HL-60 (cell line): Measurements from ENCODE around the gene LAMA1.

Experiments
- DNase-seq, 2 experiments: peaks; one replicate each; pipeline ENCODE4 v3.0.0-alpha.2; 2010 to 2020; ENCODE audit warnings: low read depth in 1 of 2, low spot score in 1 of 2
- H3K27ac ChIP-seq: fragments of 250-450 bp; sonication (Bioruptor Pico); replicated peaks from 2 replicates; pipeline ENCODE4 v1.5.1; 2020; ENCODE audit warnings: mild to moderate bottlenecking, moderate library complexity
- H3K27me3 ChIP-seq: fragments of 250-450 bp; sonication (Bioruptor Pico); 2 replicates; pipeline ENCODE4 v1.5.1; 2021; ENCODE audit warnings: mild to moderate bottlenecking, moderate library complexity; ENCODE audit not compliant: insufficient read depth, poor library complexity, severe bottlenecking
- H3K4me3 ChIP-seq: replicated peaks from 2 replicates; pipeline ENCODE4 v1.5.1; 2011; ENCODE audit warnings: mild to moderate bottlenecking, control low read depth, low read length; ENCODE audit not compliant: insufficient read depth
- GABPA ChIP-seq: IDR thresholded peaks from 2 replicates; pipeline ENCODE4 v1.6.1; 2012; ENCODE audit warnings: low read depth
- POLR2AphosphoS5 ChIP-seq: IDR thresholded peaks from 2 replicates; pipeline ENCODE4 v1.6.1; 2012; ENCODE audit warnings: low read depth
- REST ChIP-seq: IDR thresholded peaks from 2 replicates; pipeline ENCODE4 v1.6.1; 2012; ENCODE audit warnings: low read depth; ENCODE audit not compliant: insufficient replicate concordance
- SPI1 ChIP-seq: IDR thresholded peaks from 2 replicates; pipeline ENCODE4 v1.6.1; 2012; ENCODE audit warnings: low read depth, mild to moderate bottlenecking, borderline replicate concordance
- TF ChIP-seq, protein P1 (sequence below): IDR thresholded peaks from one replicate; pipeline ENCODE4 v1.5.1; 2011; ENCODE audit warnings: low read length, control low read depth, inconsistent platforms; ENCODE audit not compliant: insufficient read depth

The LAMA1 gene

GRCh38 chr18:7111134-7111533 lies 6.5 kb downstream of the LAMA1 start:
- Histone ChIP-seq H3K27ac (no peak overlapping the region), H3K27me3 (peaks cover 4% of the 10 kb centered on the region)
- TF ChIP-seq POLR2AphosphoS5 = no peak

DNA sequence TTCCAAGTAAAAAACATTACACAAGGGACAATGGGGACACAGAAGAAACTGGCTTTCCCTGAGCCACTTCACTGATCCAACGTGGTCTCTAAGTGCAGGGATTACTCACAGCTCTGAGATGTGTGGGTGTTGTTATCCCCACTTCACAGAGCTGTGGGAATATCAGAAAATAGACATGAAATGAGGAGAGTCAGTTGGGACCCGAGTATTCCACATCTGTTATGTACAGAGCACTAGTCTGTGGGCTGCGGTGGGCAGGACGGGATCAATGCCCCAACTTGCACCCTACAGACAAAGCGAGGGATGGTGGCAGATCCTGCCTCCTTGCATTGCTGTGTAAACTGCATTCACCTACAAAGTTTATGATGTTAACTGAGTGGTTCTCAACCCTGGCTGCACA lies 11.7 kb downstream of the LAMA1 start:
- TF ChIP-seq, protein P1, sequence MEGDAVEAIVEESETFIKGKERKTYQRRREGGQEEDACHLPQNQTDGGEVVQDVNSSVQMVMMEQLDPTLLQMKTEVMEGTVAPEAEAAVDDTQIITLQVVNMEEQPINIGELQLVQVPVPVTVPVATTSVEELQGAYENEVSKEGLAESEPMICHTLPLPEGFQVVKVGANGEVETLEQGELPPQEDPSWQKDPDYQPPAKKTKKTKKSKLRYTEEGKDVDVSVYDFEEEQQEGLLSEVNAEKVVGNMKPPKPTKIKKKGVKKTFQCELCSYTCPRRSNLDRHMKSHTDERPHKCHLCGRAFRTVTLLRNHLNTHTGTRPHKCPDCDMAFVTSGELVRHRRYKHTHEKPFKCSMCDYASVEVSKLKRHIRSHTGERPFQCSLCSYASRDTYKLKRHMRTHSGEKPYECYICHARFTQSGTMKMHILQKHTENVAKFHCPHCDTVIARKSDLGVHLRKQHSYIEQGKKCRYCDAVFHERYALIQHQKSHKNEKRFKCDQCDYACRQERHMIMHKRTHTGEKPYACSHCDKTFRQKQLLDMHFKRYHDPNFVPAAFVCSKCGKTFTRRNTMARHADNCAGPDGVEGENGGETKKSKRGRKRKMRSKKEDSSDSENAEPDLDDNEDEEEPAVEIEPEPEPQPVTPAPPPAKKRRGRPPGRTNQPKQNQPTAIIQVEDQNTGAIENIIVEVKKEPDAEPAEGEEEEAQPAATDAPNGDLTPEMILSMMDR = no peak
- TF ChIP-seq SPI1 (no peak), REST (no peak), GABPA (no peak)
- H3K4me3 ChIP-seq = no peak overlapping the region
- no peak overlapping the region for H3K27ac ChIP-seq
- no peaks in the 10 kb centered on the region for H3K27me3 ChIP-seq
- DNase-seq = no peak

More at GRCh38 chr18:7111134-7111533, 6.5 kb downstream of the LAMA1 start:
- DNase-seq = no peak
- no peak overlapping the region for H3K4me3 ChIP-seq

DNA sequence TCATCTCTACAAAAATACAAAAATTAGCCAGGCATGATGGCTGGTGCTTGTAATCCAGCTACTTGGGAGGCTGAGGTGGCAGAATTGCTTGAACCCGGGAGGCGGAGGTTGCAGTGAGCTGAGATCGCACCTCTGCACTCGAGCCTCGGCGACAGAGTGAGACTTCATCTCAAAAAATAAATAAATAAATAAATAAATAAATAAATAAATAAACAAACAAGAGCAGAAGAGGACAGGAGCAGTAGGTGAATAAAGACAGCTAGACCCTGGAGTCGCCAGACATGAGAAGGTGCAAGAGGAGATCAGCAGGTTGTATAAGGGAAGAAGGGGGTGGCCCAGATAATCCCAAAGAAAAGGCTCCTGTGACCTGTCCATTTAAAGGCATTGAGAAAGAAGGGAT lies 12.3 kb downstream of the LAMA1 start:
- Histone ChIP-seq H3K27ac (no peak overlapping the region), H3K4me3 (no peak overlapping the region), H3K27me3 (no peaks in the 10 kb centered on the region)
- no peak for TF ChIP-seq POLR2AphosphoS5
- TF ChIP-seq GABPA = no peak
- TF ChIP-seq, protein P1 = no peak
- TF ChIP-seq SPI1 = no peak
- TF ChIP-seq REST = no peak
- DNase-seq = no peak

DNA sequence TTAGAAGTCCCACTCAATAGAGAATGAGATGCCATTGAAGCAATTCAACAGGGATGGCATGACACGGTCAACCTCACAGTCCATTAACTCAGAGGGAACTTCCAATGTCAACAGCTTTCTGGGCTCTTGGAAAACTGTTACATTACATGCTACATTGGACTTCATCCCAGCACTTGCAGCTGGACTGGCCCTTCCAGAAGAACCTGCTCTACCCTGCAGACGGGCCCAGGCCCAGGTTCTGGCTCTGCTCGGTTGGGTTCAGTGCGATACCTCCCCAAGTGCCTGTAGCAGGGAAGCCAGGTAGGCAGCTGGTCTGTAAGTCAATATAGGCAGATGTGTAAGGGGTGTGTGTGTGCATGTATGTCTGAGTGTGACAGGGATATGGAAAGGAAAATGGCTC lies 12.9 kb downstream of the LAMA1 start:
- DNase-seq = no peak
- TF ChIP-seq POLR2AphosphoS5 (no peak), GABPA (no peak), SPI1 (no peak), REST (no peak)
- TF ChIP-seq, protein P1 = no peak
- H3K27me3 ChIP-seq = no peaks in the 10 kb centered on the region
- H3K4me3 ChIP-seq = no peak overlapping the region
- no peak overlapping the region for H3K27ac ChIP-seq
